K562 (cell line): ENCODE data around the gene FADS1. TPM values are rescaled to one million over a fixed set of nuclear protein-coding genes. Genes with fewer than 3 reads are reported as not detected.
A peak's percentile ranks its signal among the peaks of the same experiment; 100 is the strongest.

ENCODE experiments used
- ATAC-seq: fragments of 200-7000 bp; cut with Tn5 transposase; 3 replicates; pipeline ENCODE4 v1.9.1; 2020; ENCODE audit warnings: moderate library complexity
- BruUV-seq: library from RNA; stranded (reverse); fragments of 400-500 nt; replicated peaks from 2 replicates; lab custom pipeline; 2021; lab: Mats Ljungman, UMichigan
- CTCF ChIA-PET: fragments of 300-600 bp; formaldehyde crosslinking; extraction: SDS; loops from one replicate; lab custom pipeline; 2021; ENCODE audit warnings: low intra/inter-chr PET ratio; lab: Yijun Ruan, JAX
- POLR2A ChIA-PET: fragments of 300-600, 350-650 bp; sonication (Branson Sonifier 250); formaldehyde crosslinking; extraction: SDS; loops from one replicate; lab custom pipeline; 2021; ENCODE audit warnings: antibody characterized with exemption, inconsistent platforms; lab: Yijun Ruan, JAX
- DNase-seq, 4 experiments: peaks; one replicate each; pipeline versions ENCODE4 v3.0.0 to v3.0.0-alpha.2; 2011 to 2018; ENCODE audit warnings: low spot score in 3 of 4, mixed read lengths in 3 of 4; ENCODE audit errors: extremely low read depth in 1 of 4
- FAIRE-seq: peaks from 2 replicates; lab custom pipeline; 2011; peaks lifted over from hg19 to GRCh38; lab: Jason Lieb, UNC
- H2AFZ ChIP-seq: 2 replicates; pipeline ENCODE4 v1.6.0; 2011; ENCODE audit warnings: low read depth, low read length, control low read depth, inconsistent platforms
- H3K27ac ChIP-seq: fragments of 200-600 bp; 3 replicates; pipeline ENCODE4 v1.8.0; 2011; ENCODE audit warnings: low read depth, mild to moderate bottlenecking, control low read depth, inconsistent platforms, low read length, moderate library complexity, mixed read lengths; ENCODE audit errors: extremely low read depth
- H3K27me3 ChIP-seq, 2 experiments: fragments of 300-600 bp in 1 of 2; 2 replicates in 1 of 2; 3 replicates in 1 of 2; pipeline versions ENCODE4 v1.6.0 to v1.8.0; 2011; ENCODE audit warnings: inconsistent platforms in 2 of 2, low read length in 2 of 2, mild to moderate bottlenecking in 1 of 2, mixed read lengths in 1 of 2, moderate library complexity in 1 of 2; ENCODE audit not compliant: control insufficient read depth in 2 of 2, insufficient read depth in 2 of 2
- H3K36me3 ChIP-seq: fragments of 300-600 bp; 3 replicates; pipeline ENCODE4 v1.8.0; 2011; ENCODE audit warnings: mild to moderate bottlenecking, low read length, inconsistent platforms; ENCODE audit not compliant: control insufficient read depth, insufficient read depth
- H3K4me1 ChIP-seq, 2 experiments: fragments of 200-600 bp in 1 of 2; replicated peaks in 1 of 2; 2 replicates in 1 of 2; 3 replicates in 1 of 2; pipeline versions ENCODE4 v1.5.1 to v1.8.0; 2011; ENCODE audit warnings: inconsistent platforms in 2 of 2, low read length in 2 of 2, mild to moderate bottlenecking in 1 of 2, mixed read lengths in 1 of 2, moderate library complexity in 1 of 2; ENCODE audit not compliant: control insufficient read depth in 2 of 2, insufficient read depth in 2 of 2
- H3K4me2 ChIP-seq: 2 replicates; pipeline ENCODE4 v1.6.1; 2011; ENCODE audit warnings: low read length, control low read depth, inconsistent platforms, mixed read lengths; ENCODE audit not compliant: insufficient read depth
- H3K4me3 ChIP-seq: fragments of 200-600 bp; sonication (generic), shearing (Covaris generic); 2 replicates; pipeline ENCODE4 v1.5.1; 2016; ENCODE audit warnings: control low read depth, inconsistent platforms
- H3K79me2 ChIP-seq: fragments of 200-600 bp; 3 replicates; pipeline ENCODE4 v1.8.0; 2011; ENCODE audit warnings: low read length, inconsistent platforms; ENCODE audit not compliant: control insufficient read depth, insufficient read depth
- H3K9ac ChIP-seq, 2 experiments: 2 replicates each; pipeline versions ENCODE4 v1.6.0 to v1.6.1; 2011; ENCODE audit warnings: low read depth in 2 of 2, low read length in 2 of 2, control low read depth in 1 of 2, inconsistent platforms in 1 of 2, mild to moderate bottlenecking in 1 of 2, mixed read lengths in 1 of 2; ENCODE audit not compliant: insufficient read depth in 1 of 2
- H3K9me1 ChIP-seq: one replicate; pipeline ENCODE4 v1.6.0; 2011; ENCODE audit warnings: inconsistent platforms, mild to moderate bottlenecking, low read length, moderate library complexity; ENCODE audit not compliant: control insufficient read depth, insufficient read depth
- H3K9me3 ChIP-seq: replicated peaks from 2 replicates; pipeline ENCODE4 v1.5.1; 2011; ENCODE audit warnings: low read depth, low read length, inconsistent platforms; ENCODE audit not compliant: control insufficient read depth, insufficient read depth
- H4K20me1 ChIP-seq: replicated peaks from 2 replicates; pipeline ENCODE4 v1.6.1; 2011; ENCODE audit warnings: low read length, inconsistent platforms, mixed read lengths; ENCODE audit not compliant: control insufficient read depth, insufficient read depth
- RAD21 ChIP-seq, 2 experiments: fragments of 250-450 bp in 1 of 2; fragments of 450-650 bp in 1 of 2; sonication (Bioruptor Pico) in 1 of 2; formaldehyde crosslinking in 1 of 2; IDR thresholded peaks in 1 of 2; conservative IDR thresholded peaks in 1 of 2; 2 replicates each; pipeline versions ENCODE4 v1.4.0 to v1.8.0; 2020 to 2022; ENCODE audit warnings: mild to moderate bottlenecking in 2 of 2, moderate library complexity in 1 of 2
- RBFOX2 ChIP-seq: fragments of 200-400 bp; formaldehyde crosslinking; IDR thresholded peaks from 2 replicates; pipeline ENCODE4 v1.6.1; 2017; ENCODE audit warnings: low read depth, mild to moderate bottlenecking, low read length, moderate library complexity
- SMARCE1 ChIP-seq: fragments of 450-650 bp; IDR thresholded peaks from 2 replicates; pipeline ENCODE4 v1.7.1; 2016; ENCODE audit warnings: mild to moderate bottlenecking
- TEAD1 ChIP-seq, 2 experiments: fragments of 450-650 bp in 1 of 2; sonication (generic) in 1 of 2; formaldehyde crosslinking; IDR thresholded peaks; 2 replicates each; pipeline versions ENCODE4 v1.4.0 to v1.8.0; 2020 to 2022; ENCODE audit warnings: mild to moderate bottlenecking in 2 of 2, missing genetic modification reagents in 1 of 2
- ZBTB5 ChIP-seq: fragments of 450-650 bp; IDR thresholded peaks from 2 replicates; pipeline ENCODE4 v1.6.1; 2017; ENCODE audit warnings: antibody characterized with exemption
- ZBTB7A ChIP-seq: IDR thresholded peaks from 2 replicates; pipeline ENCODE4 v1.6.1; 2011; ENCODE audit warnings: low read depth, mild to moderate bottlenecking, low read length, moderate library complexity, borderline replicate concordance; ENCODE audit not compliant: control insufficient read depth
- ZFX ChIP-seq: sonication (generic); formaldehyde crosslinking; IDR thresholded peaks from 2 replicates; pipeline ENCODE4 v1.8.0; 2022; ENCODE audit warnings: mild to moderate bottlenecking, missing genetic modification reagents, moderate library complexity
- WGBS: fragments of 100-300 bp; shearing (Covaris generic); methylation state at CpG from one replicate; pipeline ENCODE4 v1.1.6; 2016; ENCODE audit warnings: low coverage, mixed read lengths; ENCODE audit not compliant: insufficient coverage; ENCODE audit errors: missing lambda C conversion rate; 5-methylcytosine and 5-hydroxymethylcytosine counted together
- in situ Hi-C: fragments of 300-500 bp; cut with MboI; formaldehyde crosslinking; loops from 4 replicates; pipeline ENCODE4 v1.15.0; 2018; ENCODE audit warnings: inconsistent platforms, mixed read lengths
- intact Hi-C: fragments of 100-400 bp; cut with micrococcal nuclease; formaldehyde crosslinking; loops from 2 replicates; pipeline ENCODE4 v1.14.2; 2022
- polyA plus RNA-seq, 8 experiments: library from polyadenylated mRNA; depleted of rRNA in 4 of 8; stranded (reverse) in 5 of 8; unstranded in 3 of 8; fragments of >200 nt; fragmentation: Nextera tagmentation in 2 of 8; fragmentation: Illumina TruSeq in 1 of 8; extraction: Ambion mirVana in 2 of 8; extraction: Trizol in 1 of 8; gene quantifications; 2 replicates each; pipeline versions ENCODE4 v1.2.1 to v1.2.3, GENCODE V29; 2011 to 2014; ENCODE audit warnings: inconsistent platforms in 1 of 8, missing spikeins in 1 of 8
- total RNA-seq, 7 experiments: library from RNA; depleted of rRNA in 6 of 7; stranded (reverse); fragments of >200 nt in 6 of 7; fragmentation: Illumina TruSeq in 2 of 7; extraction: Trizol in 2 of 7; gene quantifications; 2 replicates each; pipeline versions ENCODE4 v1.2.1 to v1.2.3, GENCODE V29; 2011 to 2021; ENCODE audit warnings: low replicate concordance in 1 of 7
- TF ChIP-seq, protein P1 (sequence below): fragments of 450-650 bp; IDR thresholded peaks from 2 replicates; pipeline ENCODE4 v1.6.1; 2017; ENCODE audit warnings: antibody characterized with exemption, mild to moderate bottlenecking

Gene FADS1
- total and polyA plus RNA-seq, 9 of the 15 experiments (the other 6 are each of a cell fraction or from before 2014, with no cell fraction given) = 110 to 864 (median 364) TPM

DNA sequence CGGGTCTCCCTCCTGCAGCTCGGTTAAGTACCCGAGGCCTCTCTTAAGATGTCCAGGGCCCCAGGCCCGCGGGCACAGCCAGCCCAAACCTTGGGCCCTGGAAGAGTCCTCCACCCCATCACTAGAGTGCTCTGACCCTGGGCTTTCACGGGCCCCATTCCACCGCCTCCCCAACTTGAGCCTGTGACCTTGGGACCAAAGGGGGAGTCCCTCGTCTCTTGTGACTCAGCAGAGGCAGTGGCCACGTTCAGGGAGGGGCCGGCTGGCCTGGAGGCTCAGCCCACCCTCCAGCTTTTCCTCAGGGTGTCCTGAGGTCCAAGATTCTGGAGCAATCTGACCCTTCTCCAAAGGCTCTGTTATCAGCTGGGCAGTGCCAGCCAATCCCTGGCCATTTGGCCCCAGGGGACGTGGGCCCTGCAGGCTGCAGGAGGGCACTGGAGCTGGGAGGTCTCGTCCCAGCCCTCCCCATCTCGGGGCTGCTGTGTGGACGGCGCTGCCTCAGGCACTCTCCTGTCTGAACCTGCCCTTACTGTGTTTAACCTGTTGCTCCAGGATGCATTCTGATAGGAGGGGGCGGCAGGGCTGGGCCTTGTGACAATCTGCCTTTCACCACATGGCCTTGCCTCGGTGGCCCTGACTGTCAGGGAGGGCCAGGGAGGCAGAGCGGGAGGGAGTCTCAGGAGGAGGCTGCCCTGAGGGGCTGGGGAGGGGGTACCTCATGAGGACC lies 49.6 kb upstream of the FADS1 start:
- Histone ChIP-seq H3K9ac (peak overlapping the region; percentile 20 to 84; a peak in 3 of 4 replicates), H3K4me2 (no peak overlapping the region), H4K20me1 (no peaks in the 10 kb centered on the region), H3K27me3 (no peaks in the 10 kb centered on the region), H3K4me1 (peaks cover 47 to 81% of the 10 kb centered on the region in 2 experiments), H3K4me3 (no peak overlapping the region), H3K36me3 (no peaks in the 10 kb centered on the region), H3K27ac (peak overlapping the region; percentile 43; the same call in 2 of the 3 replicates), H3K9me3 (no peaks in the 10 kb centered on the region), H3K9me1 (no peaks in the 10 kb centered on the region), H3K79me2 (0 out of 3 replicates have a peak, but pooled peaks cover 3% of the 10 kb centered on the region), H2AFZ (peak overlapping the region; percentile 37)
- FAIRE-seq (no peak), DNase-seq (peak; percentile 61 to 72 (median 66)), ATAC-seq (no peak)
- intact Hi-C loops (no loop called here), in situ Hi-C loops (no loop called here)
- WGBS = 54% methylated on average over 17 of the region's 18 CpGs
- POLR2A ChIA-PET = interaction anchor here (0.6 to 1.1 kb wide), 5 partner anchors 15 to 506 kb away, joined by 3 to 4 read pairs (median 3); no protein-coding TSS in a partner anchor
- BruUV-seq = no TSS peak
- CTCF ChIA-PET = no interaction called here
- TF ChIP-seq TEAD1 (CRISPR knock-in tag; IDR thresholded peaks at IDR 0.05) = 0 out of 4 replicates have a peak, but pooled peaks of 1 of the 2 experiments have one; percentile 24
- TF ChIP-seq SMARCE1 = no peak
- 0 out of 2 replicates have a peak, but pooled peaks have one; percentile 29 for TF ChIP-seq RBFOX2
- TF ChIP-seq ZBTB7A = peak; percentile 75; the same call in 1 of the 2 replicates
- TF ChIP-seq ZBTB5 = no peak
- TF ChIP-seq, protein P1, sequence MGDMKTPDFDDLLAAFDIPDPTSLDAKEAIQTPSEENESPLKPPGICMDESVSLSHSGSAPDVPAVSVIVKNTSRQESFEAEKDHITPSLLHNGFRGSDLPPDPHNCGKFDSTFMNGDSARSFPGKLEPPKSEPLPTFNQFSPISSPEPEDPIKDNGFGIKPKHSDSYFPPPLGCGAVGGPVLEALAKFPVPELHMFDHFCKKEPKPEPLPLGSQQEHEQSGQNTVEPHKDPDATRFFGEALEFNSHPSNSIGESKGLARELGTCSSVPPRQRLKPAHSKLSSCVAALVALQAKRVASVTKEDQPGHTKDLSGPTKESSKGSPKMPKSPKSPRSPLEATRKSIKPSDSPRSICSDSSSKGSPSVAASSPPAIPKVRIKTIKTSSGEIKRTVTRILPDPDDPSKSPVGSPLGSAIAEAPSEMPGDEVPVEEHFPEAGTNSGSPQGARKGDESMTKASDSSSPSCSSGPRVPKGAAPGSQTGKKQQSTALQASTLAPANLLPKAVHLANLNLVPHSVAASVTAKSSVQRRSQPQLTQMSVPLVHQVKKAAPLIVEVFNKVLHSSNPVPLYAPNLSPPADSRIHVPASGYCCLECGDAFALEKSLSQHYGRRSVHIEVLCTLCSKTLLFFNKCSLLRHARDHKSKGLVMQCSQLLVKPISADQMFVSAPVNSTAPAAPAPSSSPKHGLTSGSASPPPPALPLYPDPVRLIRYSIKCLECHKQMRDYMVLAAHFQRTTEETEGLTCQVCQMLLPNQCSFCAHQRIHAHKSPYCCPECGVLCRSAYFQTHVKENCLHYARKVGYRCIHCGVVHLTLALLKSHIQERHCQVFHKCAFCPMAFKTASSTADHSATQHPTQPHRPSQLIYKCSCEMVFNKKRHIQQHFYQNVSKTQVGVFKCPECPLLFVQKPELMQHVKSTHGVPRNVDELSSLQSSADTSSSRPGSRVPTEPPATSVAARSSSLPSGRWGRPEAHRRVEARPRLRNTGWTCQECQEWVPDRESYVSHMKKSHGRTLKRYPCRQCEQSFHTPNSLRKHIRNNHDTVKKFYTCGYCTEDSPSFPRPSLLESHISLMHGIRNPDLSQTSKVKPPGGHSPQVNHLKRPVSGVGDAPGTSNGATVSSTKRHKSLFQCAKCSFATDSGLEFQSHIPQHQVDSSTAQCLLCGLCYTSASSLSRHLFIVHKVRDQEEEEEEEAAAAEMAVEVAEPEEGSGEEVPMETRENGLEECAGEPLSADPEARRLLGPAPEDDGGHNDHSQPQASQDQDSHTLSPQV = peak; percentile 80
- TF ChIP-seq RAD21 (CRISPR knock-in tag; conservative IDR thresholded peaks at IDR 0.05 in 1 of 2, IDR thresholded peaks at IDR 0.05 in 1 of 2) = no peak
- peak; percentile 38; the same call in 1 of the 2 replicates for TF ChIP-seq ZFX (CRISPR knock-in tag)
